Activated CD8-positive, alpha-beta memory T cell treated with anti-CD3 and anti-CD28 coated beads for 1 hour (primary cell): ENCODE measurements around the gene HEXD.

Experiments
- DNase-seq, 2 donors: peaks; one replicate each; pipeline ENCODE4 v3.0.0-alpha.2; 2020; ENCODE audit warnings: low read depth in 1 of 2; ENCODE audit errors: extremely low read depth in 1 of 2

The HEXD gene

DNA sequence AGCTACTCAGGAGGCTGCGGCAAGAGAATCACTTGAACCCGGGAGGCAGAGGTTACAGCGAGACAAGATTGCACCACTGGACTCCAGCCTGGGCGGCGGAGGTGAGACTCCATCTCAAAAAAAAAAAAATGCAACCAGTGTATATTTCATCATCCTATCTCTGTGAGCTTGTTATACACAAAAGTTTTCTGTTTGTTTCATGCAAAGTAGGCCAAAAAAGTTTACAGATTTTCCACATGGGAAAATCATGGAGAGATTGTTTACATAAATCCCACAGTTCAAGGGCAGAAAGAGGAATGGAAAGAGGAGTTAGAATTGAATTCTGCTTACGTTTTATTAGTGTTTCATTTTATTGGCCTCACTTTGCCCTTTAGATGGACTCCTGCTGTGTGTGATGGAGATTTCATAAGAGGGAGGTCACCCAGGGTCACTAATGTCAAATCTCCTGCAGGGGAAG, 65.1 kb downstream of the HEXD start:
- no peak for DNase-seq

GRCh38 chr17:82483836-82484235, 65.7 kb downstream of the HEXD start:
- DNase-seq: no peak

GRCh38 chr17:82486231-82487094, 68.3 kb downstream of the HEXD start:
- DNase-seq: no peak

DNA sequence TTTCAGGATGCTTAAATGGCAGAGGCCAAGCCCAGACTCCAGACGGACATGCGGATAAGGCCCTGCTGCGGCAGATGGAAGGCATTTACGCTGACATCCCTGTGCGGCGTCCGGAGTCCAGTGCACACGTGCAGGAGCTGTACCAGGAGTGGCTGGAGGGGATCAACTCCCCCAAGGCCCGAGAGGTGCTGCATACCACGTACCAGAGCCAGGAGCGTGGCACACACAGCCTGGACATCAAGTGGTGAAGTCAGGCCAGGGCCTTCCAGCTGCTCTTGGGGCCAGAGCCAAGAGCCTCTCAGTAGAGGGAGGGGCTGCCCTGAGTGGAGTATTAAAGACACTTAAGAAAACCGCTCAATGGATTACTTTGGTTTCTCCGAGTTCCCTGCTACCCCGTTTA, 69.8 kb downstream of the HEXD start:
- DNase-seq: no peak

DNA sequence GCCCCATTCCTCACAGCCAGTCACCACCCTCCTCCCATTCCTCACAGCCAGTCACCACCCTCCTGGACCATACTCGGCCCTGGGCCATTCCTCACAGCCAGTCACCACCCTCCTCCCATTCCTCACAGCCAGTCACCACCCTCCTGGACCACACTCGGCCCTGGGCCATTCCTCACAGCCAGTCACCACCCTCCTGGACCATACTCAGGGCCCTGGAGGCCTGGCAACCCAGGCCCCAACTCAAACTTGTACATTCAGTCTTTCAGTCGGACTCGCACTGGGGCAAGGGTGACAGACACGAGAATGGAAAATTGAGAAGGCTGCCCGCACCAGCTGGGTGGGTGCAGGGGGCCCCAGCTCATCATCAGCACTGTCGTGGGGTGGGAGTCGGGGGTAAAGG, 71.0 kb downstream of the HEXD start:
- DNase-seq: no peak

- DNase-seq: no peak
Measured at GRCh38 chr17:82489851-82490511, 71.8 kb downstream of the HEXD start.

DNA sequence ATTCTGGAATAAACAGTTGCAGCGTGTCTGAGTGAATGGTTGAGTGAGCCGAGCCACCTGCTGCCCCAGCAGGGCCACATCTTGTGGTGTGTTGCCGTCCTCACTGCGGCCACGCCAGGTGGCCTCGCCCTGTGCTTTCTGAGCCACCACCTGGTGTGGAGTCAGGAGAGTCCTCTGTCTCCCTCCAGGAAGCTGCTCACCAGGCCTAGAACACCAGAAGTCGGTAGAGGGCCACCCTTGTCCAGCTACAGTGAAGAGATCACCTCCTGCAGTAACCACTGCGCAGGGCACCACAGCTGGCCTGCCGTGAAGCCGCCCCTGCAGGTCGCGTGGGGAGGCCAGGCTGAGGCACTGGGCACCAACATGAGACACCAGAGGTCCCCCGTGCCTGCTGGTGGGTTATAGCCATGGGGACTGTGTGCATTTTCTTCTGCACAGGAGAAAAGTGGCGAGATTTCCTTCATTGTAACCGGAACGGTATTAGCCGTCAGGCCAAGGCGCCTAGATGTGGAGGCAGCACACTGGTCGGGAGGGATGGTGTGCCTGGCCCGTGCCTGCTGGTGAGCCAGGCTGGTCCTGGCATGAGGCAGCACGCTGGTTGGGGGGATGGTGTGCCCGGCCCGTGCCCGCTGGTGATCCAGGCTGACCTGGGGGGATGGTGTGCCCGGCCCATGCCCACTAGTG, 72.5 kb downstream of the HEXD start:
- DNase-seq: no peak

- DNase-seq: no peak
Measured at GRCh38 chr17:82491196-82491530, 73.0 kb downstream of the HEXD start.

GRCh38 chr17:82491533-82491932, 73.4 kb downstream of the HEXD start:
- no peak for DNase-seq
